Activated CD8-positive, alpha-beta memory T cell treated with anti-CD3 and anti-CD28 coated beads, Interleukin-2, amount 50 U/mL, for 24 hours (primary cell): ENCODE measurements around the gene ATP2B3.

Experiments
- DNase-seq: peaks from one replicate; pipeline ENCODE4 v3.0.0-alpha.2; 2020; ENCODE audit errors: extremely low read depth

The ATP2B3 gene

GRCh38 chrX:153537080-153537479 is 19.6 kb downstream of the ATP2B3 start:
- DNase-seq: no peak

- no peak for DNase-seq
Measured at GRCh38 chrX:153537526-153538295, 20.3 kb downstream of the ATP2B3 start.

GRCh38 chrX:153538424-153538823 is 21.0 kb downstream of the ATP2B3 start:
- no peak for DNase-seq

DNA sequence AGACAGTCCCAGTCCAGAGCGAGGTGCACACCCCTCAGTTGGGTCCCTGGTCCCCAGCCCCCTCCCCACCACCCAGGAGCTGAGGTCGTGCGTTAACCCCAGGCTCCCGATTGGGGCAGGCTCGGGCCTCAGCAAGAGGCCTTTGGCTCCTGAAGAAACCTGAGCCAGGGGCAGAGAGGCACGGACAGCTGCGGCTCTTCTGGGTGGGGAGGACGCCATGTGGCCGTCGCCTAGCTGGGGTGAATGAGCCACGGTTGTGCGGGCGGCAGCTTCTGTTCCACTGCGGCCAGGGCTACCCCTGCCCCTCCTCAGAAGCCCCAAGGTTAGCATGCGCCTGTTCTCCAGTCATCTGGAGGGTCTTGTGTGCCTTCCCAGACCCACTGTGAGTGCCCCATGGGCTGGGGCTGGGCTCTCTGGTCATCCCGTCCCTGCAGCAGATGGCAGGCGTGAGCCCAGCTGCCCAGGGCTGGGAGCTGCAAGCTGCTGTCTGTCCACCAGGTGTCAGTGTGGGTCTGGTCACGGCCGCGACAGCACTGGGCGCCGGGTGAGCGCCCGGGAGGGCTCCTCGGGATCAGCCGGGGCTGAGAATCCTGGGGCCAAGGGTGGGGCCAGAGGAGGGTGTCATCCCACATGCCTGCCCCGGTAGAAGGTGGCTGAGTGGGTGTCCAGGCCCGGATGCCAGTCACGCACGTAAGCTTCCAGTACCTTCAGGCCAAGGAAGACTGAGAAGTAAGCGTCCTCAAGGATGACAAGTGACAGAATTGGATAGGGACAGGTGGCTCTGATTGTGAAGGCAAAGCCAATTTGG is 21.9 kb downstream of the ATP2B3 start:
- DNase-seq: peak; percentile 3

GRCh38 chrX:153539979-153540358 is 22.5 kb downstream of the ATP2B3 start:
- no peak for DNase-seq

DNA sequence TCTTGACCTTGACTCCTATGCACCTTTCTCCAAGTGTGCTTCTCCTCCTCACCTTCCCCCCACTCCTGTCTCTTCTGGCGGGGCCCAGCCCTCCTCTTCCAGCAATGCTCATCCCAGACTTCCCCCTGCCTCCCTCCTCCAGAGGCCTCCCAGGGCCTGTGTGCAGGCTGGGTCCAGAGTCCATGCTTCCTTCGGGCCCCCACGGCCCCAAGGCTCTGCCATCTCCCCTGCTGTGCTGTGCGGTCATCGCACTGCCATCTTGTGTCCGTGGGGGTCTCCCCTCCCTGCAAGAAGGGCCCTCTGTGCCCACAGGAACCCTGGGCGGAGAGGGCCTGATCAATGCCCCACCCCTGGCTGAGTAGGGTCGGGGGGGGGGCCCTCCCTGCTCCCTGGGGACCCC is 27.3 kb downstream of the ATP2B3 start:
- no peak for DNase-seq

DNA sequence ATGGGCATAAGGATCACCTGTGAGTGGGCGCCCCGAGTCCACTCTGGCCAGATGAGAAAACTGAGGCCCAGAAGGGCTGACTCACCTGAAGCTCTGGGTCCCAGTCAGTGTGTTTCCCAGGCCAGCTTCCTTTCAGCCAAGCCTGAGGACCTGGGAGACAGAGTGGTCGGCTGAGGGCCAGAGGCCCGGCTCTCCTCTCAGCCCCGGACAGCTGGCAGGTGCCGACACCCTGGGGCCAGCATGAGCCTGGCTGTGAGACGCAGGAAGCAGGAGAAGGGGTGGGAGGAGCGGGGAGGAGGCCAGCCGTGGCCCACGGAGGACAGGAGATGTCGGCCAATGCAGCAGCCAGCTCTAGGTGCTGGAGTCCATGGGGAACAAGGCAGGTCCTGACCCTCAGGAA is 28.9 kb downstream of the ATP2B3 start:
- DNase-seq: no peak

DNA sequence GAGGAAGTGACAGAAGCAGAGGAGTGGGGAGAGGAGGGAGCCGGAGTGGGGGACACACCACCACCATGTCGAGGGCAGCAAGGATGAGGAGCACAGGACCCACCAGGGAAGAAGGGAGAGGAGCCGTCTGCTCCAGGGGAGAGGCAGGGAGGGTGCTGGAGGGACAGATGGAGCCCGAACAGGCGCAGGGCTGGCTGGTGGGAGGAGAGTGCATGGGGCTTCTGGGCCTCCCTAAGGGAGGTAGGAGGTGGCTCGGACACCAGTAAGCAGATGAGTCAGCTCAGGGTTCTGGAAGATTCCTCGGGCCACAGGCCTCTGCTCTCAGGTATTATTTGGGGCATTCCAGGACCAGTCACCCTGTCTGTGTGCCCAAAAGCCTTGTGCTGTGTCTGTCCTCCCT is 29.8 kb downstream of the ATP2B3 start:
- no peak for DNase-seq

- DNase-seq: no peak
Measured at GRCh38 chrX:153549231-153549630, 31.8 kb downstream of the ATP2B3 start.

GRCh38 chrX:153549807-153550206 is 32.4 kb downstream of the ATP2B3 start:
- no peak for DNase-seq

- DNase-seq: no peak
Measured at GRCh38 chrX:153551135-153551534, 33.7 kb downstream of the ATP2B3 start.

- peak; percentile 3 for DNase-seq
Measured at GRCh38 chrX:153554519-153555167, 37.2 kb downstream of the ATP2B3 start.

- DNase-seq: no peak
Measured at GRCh38 chrX:153556767-153557166, 39.3 kb downstream of the ATP2B3 start.

- DNase-seq: no peak
Measured at GRCh38 chrX:153557618-153558355, 40.3 kb downstream of the ATP2B3 start.

- DNase-seq: no peak
Measured at GRCh38 chrX:153560000-153560399, 42.6 kb downstream of the ATP2B3 start.

GRCh38 chrX:153560466-153560865 is 43.0 kb downstream of the ATP2B3 start:
- DNase-seq: no peak

DNA sequence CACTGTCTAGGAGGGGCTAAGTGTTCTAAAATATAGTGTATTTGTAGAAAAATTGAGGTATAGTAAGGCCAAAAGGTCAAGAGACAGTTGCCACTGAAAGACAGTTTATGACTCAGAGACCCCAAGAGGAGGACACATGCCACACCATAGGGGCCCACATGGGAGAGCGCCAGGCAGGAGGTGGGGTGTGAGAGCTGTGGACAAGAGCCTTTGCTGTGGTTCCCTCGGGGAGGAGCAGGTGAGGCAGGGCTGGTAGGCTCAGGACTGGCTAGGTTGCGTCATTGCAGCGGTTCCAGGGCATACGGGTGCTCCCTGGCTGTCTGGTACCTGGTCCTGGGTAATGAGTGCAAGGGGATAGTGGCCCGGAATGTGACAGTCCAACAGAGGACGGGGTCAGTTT is 43.9 kb downstream of the ATP2B3 start:
- no peak for DNase-seq

- no peak for DNase-seq
Measured at GRCh38 chrX:153562546-153562945, 45.1 kb downstream of the ATP2B3 start.

- DNase-seq: no peak
Measured at GRCh38 chrX:153564047-153564606, 46.7 kb downstream of the ATP2B3 start.

- no peak for DNase-seq
Measured at GRCh38 chrX:153565996-153566580, 48.6 kb downstream of the ATP2B3 start.

- DNase-seq: no peak
Measured at GRCh38 chrX:153568451-153569011, 51.1 kb downstream of the ATP2B3 start.
